KG1 (cell line): Measurements from ENCODE around the gene NEK8.

Experiments used
- DNase-seq: peaks from one replicate; lab custom pipeline; 2025; lab: John Stamatoyannopoulos, UW

The NEK8 gene

GRCh38 chr17:28728364-28729200 lies at the start of gene NEK8:
TSS of gene NEK8 (plus strand) at chr17:28728788. CDS start at chr17:28728814, 26 bp downstream.
- peak; percentile 98 for DNase-seq

DNA sequence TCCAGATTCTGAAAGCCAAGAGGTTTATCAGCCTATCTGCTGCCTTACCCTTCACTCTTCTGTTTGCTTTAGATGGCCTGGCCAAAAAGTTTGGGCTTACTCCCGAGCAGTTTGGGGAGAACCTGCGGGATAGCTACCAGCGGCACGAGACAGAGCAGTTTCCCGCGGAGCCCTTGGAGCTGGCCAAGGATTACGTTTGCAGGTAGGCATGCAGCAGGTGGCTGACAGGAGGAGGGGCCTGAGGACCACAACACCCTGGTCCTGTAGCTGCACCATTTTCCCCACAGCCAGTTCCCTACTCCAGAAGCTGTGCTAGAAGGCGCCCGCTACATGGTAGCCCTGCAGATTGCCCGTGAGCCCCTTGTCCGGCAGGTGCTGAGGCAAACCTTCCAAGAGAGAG lies 45.9 kb upstream of the NEK8 start:
- no peak for DNase-seq

DNA sequence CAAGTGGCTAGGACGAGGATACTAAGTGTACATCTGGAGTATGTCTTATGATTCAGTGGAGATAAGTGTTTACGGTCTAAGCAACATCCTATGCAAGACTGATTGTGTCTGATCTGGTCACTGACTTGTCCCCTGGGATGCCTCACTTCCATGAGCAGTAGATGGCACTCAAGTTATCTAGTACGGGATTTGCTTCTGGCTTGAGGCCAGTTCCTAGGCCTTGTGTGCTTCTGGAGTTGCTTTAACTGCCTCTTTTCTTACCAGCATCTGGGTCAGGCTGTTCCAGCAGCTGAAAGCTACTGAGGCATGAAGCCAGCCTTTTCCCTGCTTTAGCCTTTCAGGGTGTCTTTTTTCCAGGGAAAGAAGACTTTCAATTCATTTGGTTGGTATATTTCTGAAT lies 43.6 kb upstream of the NEK8 start:
- no peak for DNase-seq

DNA sequence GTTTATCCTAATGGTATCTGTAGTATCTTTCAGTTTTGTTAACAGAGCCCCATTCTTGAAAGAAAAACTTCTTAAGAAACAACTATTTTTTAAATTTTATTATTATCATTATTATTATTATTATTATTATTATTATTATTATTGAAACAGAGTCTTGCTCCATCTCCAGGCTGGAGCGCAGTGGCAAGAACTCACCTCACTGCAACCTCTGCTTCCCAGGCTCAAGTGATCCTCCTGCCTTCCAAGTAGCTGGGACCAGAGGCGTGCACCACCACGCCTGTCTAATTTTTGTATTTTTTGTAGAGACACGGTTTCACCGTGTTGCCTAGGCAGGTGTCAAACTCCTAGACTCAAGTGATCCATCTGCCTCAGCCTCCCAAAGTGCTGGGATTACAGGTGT lies 43.2 kb upstream of the NEK8 start:
- DNase-seq, result no peak

DNA sequence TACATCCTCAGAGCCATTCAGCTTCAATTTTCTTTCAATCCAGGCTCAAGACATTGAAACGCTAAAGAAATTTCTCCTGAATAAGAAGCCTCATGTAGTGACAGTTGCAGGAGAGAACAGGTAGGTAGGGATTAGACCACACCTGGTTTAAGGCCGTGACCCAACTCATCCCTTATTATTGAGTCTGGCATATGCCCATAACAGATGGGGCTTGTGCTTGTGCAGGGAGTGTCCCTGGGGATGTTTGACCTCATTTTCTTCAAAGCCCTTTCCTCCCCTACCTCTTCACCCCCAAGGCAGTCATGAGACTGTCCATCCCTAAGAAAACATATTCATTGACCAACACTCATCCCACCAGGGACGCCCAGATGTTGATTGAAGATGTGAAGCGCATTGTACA lies 42.3 kb upstream of the NEK8 start:
- no peak for DNase-seq

DNA sequence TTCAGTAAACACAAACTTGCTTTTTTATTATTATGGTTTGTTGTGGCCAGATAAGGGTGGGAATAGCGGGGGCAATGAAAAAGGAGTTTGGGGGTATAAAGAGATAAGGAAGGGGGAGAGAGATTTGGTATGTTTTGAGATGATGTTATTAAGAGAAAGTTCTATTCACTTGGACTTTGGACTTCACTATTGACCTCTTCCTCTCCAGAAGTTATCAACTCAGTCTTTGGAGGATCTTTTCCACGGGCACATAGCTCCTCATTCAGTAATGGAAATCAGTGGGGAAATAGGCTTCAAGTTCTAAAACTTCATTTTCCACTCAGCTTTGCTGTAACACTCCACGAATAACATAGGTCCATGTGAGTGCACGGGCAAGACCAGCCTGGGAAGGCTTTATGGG lies 40.1 kb upstream of the NEK8 start:
- no peak for DNase-seq

- no peak for DNase-seq
These were observed 39.6 kb upstream of the NEK8 start for GRCh38 chr17:28689011-28689410.

- DNase-seq, result no peak
These were observed 34.7 kb upstream of the NEK8 start for GRCh38 chr17:28693869-28694268.

DNA sequence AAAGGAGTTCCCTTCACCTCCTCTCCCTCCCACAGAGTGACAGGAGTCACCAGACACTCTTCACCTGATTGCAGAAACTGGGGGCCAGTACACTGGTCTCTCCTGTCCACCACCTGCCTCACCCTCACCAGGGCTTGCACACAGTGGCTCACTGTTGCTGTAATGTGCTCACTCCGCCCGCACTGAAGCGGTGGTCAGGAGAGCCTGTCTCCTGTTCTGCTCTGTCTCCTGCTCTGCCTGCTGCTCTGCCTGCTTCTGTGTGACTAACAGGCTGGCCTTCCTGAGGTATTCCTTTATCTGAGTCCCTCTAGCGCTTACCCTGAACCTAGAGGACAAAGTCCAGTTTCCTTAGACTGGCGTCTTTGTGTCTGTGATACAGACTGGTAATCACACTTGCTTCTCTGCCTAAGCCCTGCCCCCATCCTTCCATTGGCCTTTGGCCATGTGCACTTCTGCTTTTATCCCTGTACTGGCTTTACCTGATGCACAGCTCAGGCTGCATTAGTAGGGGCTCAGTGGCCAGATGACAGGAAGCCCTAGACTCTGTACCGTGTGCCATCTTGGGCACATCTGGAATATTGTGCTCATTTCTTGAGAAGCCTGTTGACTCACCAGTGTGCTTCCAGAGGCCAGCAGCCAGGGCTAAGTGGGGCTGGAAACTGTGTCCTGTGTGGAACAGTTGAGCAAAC lies 30.2 kb upstream of the NEK8 start:
- DNase-seq, result no peak

GRCh38 chr17:28700278-28700677 lies 28.3 kb upstream of the NEK8 start:
- DNase-seq, result no peak

- DNase-seq, result no peak
These were observed 27.6 kb upstream of the NEK8 start for GRCh38 chr17:28700830-28701492.

- DNase-seq, result no peak
These were observed 26.4 kb upstream of the NEK8 start for GRCh38 chr17:28702026-28702751.

DNA sequence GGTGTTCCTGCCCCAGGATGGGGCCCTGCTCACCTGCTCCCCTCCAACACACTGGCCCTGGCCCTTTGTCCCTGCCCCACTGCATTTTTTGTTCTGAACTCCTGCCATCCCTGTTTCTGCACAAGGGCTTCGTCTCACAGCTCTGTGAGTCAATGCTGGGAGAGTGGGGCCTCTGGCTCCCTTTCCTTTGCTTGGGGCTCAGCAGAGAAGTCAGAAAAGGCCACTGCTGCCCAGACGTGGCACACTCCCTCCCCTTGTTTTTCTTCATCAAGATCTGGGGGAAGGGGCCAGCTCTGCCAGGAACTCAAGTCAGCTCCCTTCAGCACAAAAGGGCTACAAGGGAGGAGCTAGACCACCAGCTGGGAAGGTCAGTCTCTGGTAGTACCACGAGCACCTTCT lies 25.8 kb upstream of the NEK8 start:
- DNase-seq, result no peak

DNA sequence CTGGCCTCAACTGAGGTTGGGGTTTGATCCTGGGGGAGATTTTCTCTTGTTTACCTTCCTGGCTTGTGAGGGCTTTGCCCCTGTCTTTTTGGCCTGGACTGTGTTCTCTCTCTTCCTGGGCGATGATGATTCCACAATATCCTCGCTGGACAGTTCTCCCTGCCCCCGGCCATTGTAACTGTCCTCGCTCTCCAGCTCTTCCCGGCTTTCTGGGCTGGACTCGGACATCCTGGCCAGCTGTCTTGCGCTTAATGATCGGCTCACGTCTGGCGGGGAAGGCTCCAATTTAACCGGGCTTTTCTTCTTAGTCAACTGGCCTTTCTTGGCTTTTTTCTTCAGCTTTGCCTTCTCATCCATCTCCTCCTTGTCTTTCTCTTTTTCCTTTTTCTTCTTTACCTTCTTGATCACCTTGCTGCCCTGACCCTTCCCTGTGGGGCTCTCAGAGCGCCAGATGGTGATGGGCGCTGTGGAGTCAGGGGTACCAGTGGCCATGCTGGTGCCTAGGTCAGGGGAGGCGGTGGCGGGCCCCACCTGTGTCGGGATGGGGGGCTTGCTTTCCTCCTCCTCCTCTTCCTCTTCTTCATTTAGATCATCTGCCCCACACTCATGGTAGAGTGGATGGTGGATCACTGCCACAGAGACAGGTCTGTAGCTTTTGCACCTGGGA lies 24.9 kb upstream of the NEK8 start:
- no peak for DNase-seq

DNA sequence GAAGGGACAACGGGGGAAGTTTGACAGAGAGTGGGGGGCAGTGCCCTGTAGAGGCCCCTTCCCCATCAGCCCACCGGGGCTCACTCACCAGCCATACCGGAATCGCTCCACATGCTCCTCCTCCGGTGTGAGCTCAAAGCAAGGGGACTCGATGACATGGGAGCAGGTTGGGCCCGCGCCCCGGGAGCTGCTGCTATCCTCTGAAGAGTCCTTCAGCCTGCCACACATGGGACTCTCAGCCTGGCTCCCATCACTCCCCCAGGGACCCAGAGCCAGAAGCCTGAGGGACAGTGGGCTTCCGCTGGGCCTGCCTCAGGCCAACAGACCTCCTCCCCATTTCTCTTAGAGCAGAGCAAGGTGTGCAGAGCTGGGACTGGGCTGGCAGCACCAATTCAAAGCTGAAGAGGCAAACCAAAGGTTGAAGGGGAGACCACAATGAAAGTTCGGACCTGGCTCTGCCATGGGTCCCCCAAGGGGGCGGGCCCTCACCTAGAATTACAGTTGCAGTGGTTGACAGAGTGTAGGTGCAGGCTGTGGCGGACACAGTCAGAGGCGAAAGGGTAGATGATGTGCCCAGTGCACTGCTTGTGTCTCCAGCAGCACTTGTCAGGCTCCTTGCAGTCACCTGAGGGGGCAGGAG lies 24.2 kb upstream of the NEK8 start:
- no peak for DNase-seq

DNA sequence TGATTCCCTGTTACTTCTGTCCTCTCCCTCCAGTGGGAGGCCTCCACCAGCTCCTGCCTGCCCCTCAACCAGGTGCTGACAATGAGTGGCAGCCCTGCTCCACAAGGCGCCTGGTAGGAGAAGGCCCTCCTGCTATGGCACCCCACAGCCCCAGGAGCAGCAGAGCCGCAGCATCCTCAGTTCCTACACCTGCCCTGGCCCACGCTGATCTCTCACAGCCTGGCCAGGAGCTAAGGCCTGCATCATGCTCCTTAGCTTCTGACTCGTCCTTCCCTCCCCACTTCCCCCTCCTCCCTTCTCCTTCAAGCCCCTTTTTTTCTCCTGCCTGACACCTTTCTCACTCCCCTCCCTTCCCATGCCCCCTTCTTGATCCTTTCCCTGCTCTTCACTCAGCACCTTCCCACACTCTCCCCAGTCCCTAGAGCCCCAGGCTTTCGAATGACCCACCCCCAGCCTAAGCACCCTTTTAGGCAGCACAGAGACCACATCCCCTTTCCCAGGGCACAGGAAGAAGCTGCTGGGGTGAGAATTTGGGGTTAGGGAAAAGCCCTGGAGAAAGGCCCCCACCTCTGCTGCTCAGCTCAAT lies 23.4 kb upstream of the NEK8 start:
- no peak for DNase-seq

DNA sequence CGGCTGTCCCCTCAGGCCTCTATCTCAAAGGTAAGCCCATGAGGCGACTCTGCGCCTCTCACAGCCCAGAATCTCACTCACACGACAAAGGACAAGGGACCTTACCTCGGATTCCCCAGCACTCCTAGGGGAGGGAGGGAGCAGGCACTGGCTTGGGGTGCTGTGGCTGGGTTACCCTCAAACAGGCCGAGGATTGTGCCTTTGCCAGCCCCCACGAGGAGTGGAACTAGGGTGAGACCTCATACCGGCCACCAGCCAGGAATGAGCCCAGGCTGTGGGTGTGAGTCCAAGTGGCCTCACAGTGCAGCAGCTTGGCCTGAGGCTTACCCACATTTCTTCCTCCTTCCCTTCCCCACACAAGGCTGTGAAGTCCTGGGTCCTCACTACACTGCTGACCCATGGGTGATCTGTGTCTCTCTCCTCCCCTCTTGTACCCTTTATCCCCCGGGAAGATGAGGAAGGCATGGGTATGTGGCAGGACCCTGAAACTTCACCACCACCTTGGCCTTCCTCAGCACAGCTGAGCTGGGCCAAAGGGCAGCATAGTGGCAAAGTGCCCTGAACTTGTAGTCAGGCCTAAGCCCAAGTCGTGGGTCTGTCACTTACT lies 22.8 kb upstream of the NEK8 start:
- no peak for DNase-seq

- no peak for DNase-seq
These were observed 21.9 kb upstream of the NEK8 start for GRCh38 chr17:28706471-28707338.

- DNase-seq, result no peak
These were observed 21.3 kb upstream of the NEK8 start for GRCh38 chr17:28707339-28707720.
